RPMI7951 (cell line): ENCODE measurements around the gene ADGRA1. TPM values are rescaled to one million over a fixed set of nuclear protein-coding genes. Genes with fewer than 3 reads are reported as not detected.
"Not testable (repeated sequence)": the region's sequence is repeated elsewhere in the genome, so short reads cannot be mapped to it uniquely, and the experiment has no call there.

Experiments used
- DNase-seq: peaks from one replicate; pipeline ENCODE4 v3.0.0-alpha.2; 2012; ENCODE audit warnings: low read depth
- total RNA-seq: library from RNA; depleted of rRNA; stranded (reverse); fragments of >200 nt; shearing (Covaris generic); gene quantifications from 2 replicates; pipeline ENCODE4 v1.2.3, GENCODE V29; 2014

ADGRA1 gene
- total RNA-seq, 1 experiment from 2014 or later, result not detected

GRCh38 chr10:133096616-133097269 lies 9.0 kb downstream of the ADGRA1 start:
- no peak for DNase-seq

- DNase-seq, result no peak
Measured at GRCh38 chr10:133097418-133097817, 9.7 kb downstream of the ADGRA1 start.

GRCh38 chr10:133097961-133098360 lies 10.2 kb downstream of the ADGRA1 start:
- DNase-seq, result no peak

GRCh38 chr10:133098426-133099124 lies 10.9 kb downstream of the ADGRA1 start:
- DNase-seq, result no peak

GRCh38 chr10:133099571-133099970 lies 11.8 kb downstream of the ADGRA1 start:
- no peak for DNase-seq

- DNase-seq, result no peak
Measured at GRCh38 chr10:133100186-133100585, 12.5 kb downstream of the ADGRA1 start.

- no peak for DNase-seq
Measured at GRCh38 chr10:133100706-133101415, 13.1 kb downstream of the ADGRA1 start.

- no peak for DNase-seq
Measured at GRCh38 chr10:133101416-133101810, 13.7 kb downstream of the ADGRA1 start.

- DNase-seq, result no peak
Measured at GRCh38 chr10:133102415-133103095, 14.8 kb downstream of the ADGRA1 start.

- no peak for DNase-seq
Measured at GRCh38 chr10:133103311-133103910, 15.7 kb downstream of the ADGRA1 start.

- no peak for DNase-seq
Measured at GRCh38 chr10:133104068-133104962, 16.6 kb downstream of the ADGRA1 start.

GRCh38 chr10:133104963-133105640 lies 17.4 kb downstream of the ADGRA1 start:
- no peak for DNase-seq

GRCh38 chr10:133105686-133106390 lies 18.1 kb downstream of the ADGRA1 start:
- no peak for DNase-seq

- DNase-seq, result no peak
Measured at GRCh38 chr10:133106516-133106915, 18.8 kb downstream of the ADGRA1 start.

GRCh38 chr10:133107442-133107841 lies 19.7 kb downstream of the ADGRA1 start:
- no peak for DNase-seq

GRCh38 chr10:133109711-133110110 lies 22.0 kb downstream of the ADGRA1 start:
- DNase-seq, result no peak

- DNase-seq, result no peak
Measured at GRCh38 chr10:133110133-133110532, 22.4 kb downstream of the ADGRA1 start.

GRCh38 chr10:133110609-133111275 lies 23.0 kb downstream of the ADGRA1 start:
- DNase-seq, result no peak

- not testable (repeated sequence) for DNase-seq
Measured at GRCh38 chr10:133111640-133112039, 23.9 kb downstream of the ADGRA1 start.
